HepG2 (cell line): ENCODE data around the gene ABHD6. TPM values are rescaled to one million over a fixed set of nuclear protein-coding genes. Genes with fewer than 3 reads are reported as not detected.

Experiments used
- ATAC-seq: fragments of 200-7000 bp; cut with Tn5 transposase; 3 replicates; pipeline ENCODE4 v1.9.1; 2020; ENCODE audit warnings: mild to moderate bottlenecking, moderate library complexity
- BruUV-seq: library from RNA; stranded (reverse); fragments of 400-500 nt; replicated peaks from 2 replicates; lab custom pipeline; 2021; lab: Mats Ljungman, UMichigan
- CTCF ChIA-PET: fragments of 300-600 bp; formaldehyde crosslinking; extraction: SDS; loops from one replicate; lab custom pipeline; 2021; ENCODE audit warnings: low total read pairs, inconsistent platforms, low intra/inter-chr PET ratio; lab: Yijun Ruan, JAX
- POLR2A ChIA-PET: fragments of 350-600 bp; sonication (Branson Sonifier 250); formaldehyde crosslinking; loops from one replicate; lab custom pipeline; 2020; ENCODE audit warnings: antibody characterized with exemption, inconsistent platforms; lab: Yijun Ruan, JAX
- DNase-seq: peaks from one replicate; pipeline ENCODE4 v3.0.0-alpha.2; 2015; ENCODE audit warnings: low spot score
- FAIRE-seq: peaks from 3 replicates; lab custom pipeline; 2011; peaks lifted over from hg19 to GRCh38; lab: Jason Lieb, UNC
- H2AFZ ChIP-seq: one replicate; pipeline ENCODE4 v1.6.1; 2011; ENCODE audit warnings: low read length, inconsistent platforms
- H3K27ac ChIP-seq: fragments of 300-600 bp; 3 replicates; pipeline ENCODE4 v1.8.0; 2011; ENCODE audit warnings: mixed run types, mild to moderate bottlenecking, mixed read lengths, low read length, inconsistent platforms; ENCODE audit not compliant: insufficient read depth; ENCODE audit errors: extremely low read length
- H3K27me3 ChIP-seq, 2 experiments: fragments of 200-600 bp in 1 of 2; 2 replicates in 1 of 2; 3 replicates in 1 of 2; pipeline versions ENCODE4 v1.6.0 to v1.8.0; 2011; ENCODE audit warnings: low read length in 2 of 2, mild to moderate bottlenecking in 2 of 2, moderate library complexity in 2 of 2, inconsistent platforms in 1 of 2; ENCODE audit not compliant: insufficient read depth in 2 of 2, control insufficient read depth in 1 of 2
- H3K36me3 ChIP-seq, 2 experiments: fragments of 200-600 bp in 1 of 2; replicated peaks in 1 of 2; 2 replicates in 1 of 2; 3 replicates in 1 of 2; pipeline versions ENCODE4 v1.5.1 to v1.8.0; 2011; ENCODE audit warnings: low read length in 2 of 2, inconsistent platforms in 1 of 2; ENCODE audit not compliant: insufficient read depth in 2 of 2, control insufficient read depth in 1 of 2
- H3K4me1 ChIP-seq: 2 replicates; pipeline ENCODE4 v1.5.1; 2012; ENCODE audit warnings: low read length, inconsistent platforms; ENCODE audit not compliant: insufficient read depth
- H3K4me2 ChIP-seq: 2 replicates; pipeline ENCODE4 v1.6.0; 2011; ENCODE audit warnings: low read depth, low read length, inconsistent platforms
- H3K4me3 ChIP-seq, 3 experiments: fragments of 200-600 bp in 1 of 3; sonication (generic), shearing (Covaris generic) in 1 of 3; replicated peaks in 1 of 3; 2 replicates each; pipeline ENCODE4 v1.5.1; 2011 to 2016; ENCODE audit warnings: low read length in 3 of 3, inconsistent platforms in 2 of 3, low read depth in 2 of 3, mild to moderate bottlenecking in 2 of 3, control low read depth in 1 of 3, mixed read lengths in 1 of 3; ENCODE audit not compliant: insufficient read depth in 1 of 3
- H3K79me2 ChIP-seq: one replicate; pipeline ENCODE4 v1.6.1; 2011; ENCODE audit warnings: low read length, inconsistent platforms; ENCODE audit not compliant: insufficient read depth
- H3K9ac ChIP-seq: 2 replicates; pipeline ENCODE4 v1.6.0; 2011; ENCODE audit warnings: mild to moderate bottlenecking, low read depth, low read length, inconsistent platforms; ENCODE audit not compliant: insufficient read depth
- H3K9me3 ChIP-seq: 2 replicates; pipeline ENCODE4 v1.5.1; 2012; ENCODE audit warnings: mild to moderate bottlenecking, low read length
- H4K20me1 ChIP-seq: 2 replicates; pipeline ENCODE4 v1.6.0; 2011; ENCODE audit warnings: inconsistent platforms, mild to moderate bottlenecking, low read length, moderate library complexity; ENCODE audit not compliant: insufficient read depth
- HOXA5 ChIP-seq: sonication (generic); formaldehyde crosslinking; IDR thresholded peaks from 2 replicates; pipeline ENCODE4 v1.4.0; 2020; ENCODE audit warnings: missing genetic modification reagents
- PRDM10 ChIP-seq: sonication (generic); formaldehyde crosslinking; IDR thresholded peaks from 2 replicates; pipeline ENCODE4 v1.4.0; 2020; ENCODE audit warnings: low read depth, missing genetic modification reagents
- SAP130 ChIP-seq: IDR thresholded peaks from 2 replicates; pipeline ENCODE4 v1.6.1; 2016; ENCODE audit warnings: low read depth
- SATB2 ChIP-seq: sonication (generic); formaldehyde crosslinking; IDR thresholded peaks from 2 replicates; pipeline ENCODE4 v1.5.0; 2020; ENCODE audit warnings: missing genetic modification reagents
- SIN3A ChIP-seq: IDR thresholded peaks from 2 replicates; pipeline ENCODE4 v1.6.1; 2011; ENCODE audit warnings: low read depth, mild to moderate bottlenecking, control low read depth, low read length, borderline replicate concordance
- SOX13 ChIP-seq, 3 experiments: fragments of 450-650 bp in 1 of 3; sonication (generic) in 1 of 3; formaldehyde crosslinking in 1 of 3; IDR thresholded peaks in 2 of 3; conservative IDR thresholded peaks in 1 of 3; 2 replicates each; pipeline versions ENCODE4 v1.5.0 to v1.6.1; 2016 to 2020; ENCODE audit warnings: antibody characterized with exemption in 1 of 3, mild to moderate bottlenecking in 1 of 3, missing compliant biosample characterization in 1 of 3, missing genetic modification reagents in 1 of 3, moderate library complexity in 1 of 3
- XBP1 ChIP-seq: sonication (generic); formaldehyde crosslinking; IDR thresholded peaks from 2 replicates; pipeline ENCODE4 v1.5.0; 2020; ENCODE audit warnings: missing genetic modification reagents
- ZBTB1 ChIP-seq: sonication (generic); formaldehyde crosslinking; IDR thresholded peaks from 2 replicates; pipeline ENCODE4 v1.4.0; 2020; ENCODE audit warnings: missing genetic modification reagents, borderline replicate concordance
- ZFP37 ChIP-seq: sonication (generic); formaldehyde crosslinking; IDR thresholded peaks from 2 replicates; pipeline ENCODE4 v1.4.0; 2020; ENCODE audit warnings: missing genetic modification reagents, borderline replicate concordance
- ZNF280B ChIP-seq: sonication (generic); formaldehyde crosslinking; IDR thresholded peaks from 2 replicates; pipeline ENCODE4 v1.5.0; 2020; ENCODE audit warnings: missing genetic modification reagents, mild to moderate bottlenecking, borderline replicate concordance
- ZNF350 ChIP-seq: sonication (generic); formaldehyde crosslinking; IDR thresholded peaks from 2 replicates; pipeline ENCODE4 v1.4.0; 2020; ENCODE audit warnings: mild to moderate bottlenecking, low read depth, missing genetic modification reagents, borderline replicate concordance
- ZNF652 ChIP-seq: IDR thresholded peaks from 2 replicates; pipeline ENCODE4 v1.6.1; 2016; ENCODE audit warnings: low read depth, borderline replicate concordance
- ZNF720 ChIP-seq: sonication (generic); formaldehyde crosslinking; IDR thresholded peaks from 2 replicates; pipeline ENCODE4 v1.4.0; 2020; ENCODE audit warnings: missing genetic modification reagents
- ZSCAN21 ChIP-seq: sonication (generic); formaldehyde crosslinking; IDR thresholded peaks from 2 replicates; pipeline ENCODE4 v1.8.0; 2022; ENCODE audit warnings: mild to moderate bottlenecking, missing genetic modification reagents, moderate library complexity, borderline replicate concordance
- WGBS: methylation state at CpG from one replicate; pipeline ENCODE4 v1.1.6; 2017; ENCODE audit warnings: low lambda C conversion rate; 5-methylcytosine and 5-hydroxymethylcytosine counted together
- in situ Hi-C: cut with HindIII; loops from 2 replicates; pipeline ENCODE4 v1.10.0; 2017; ENCODE audit warnings: low pct_unique_long_range_greater_than_20kb; ENCODE audit not compliant: extremely low pct_ligation_motif_present
- intact Hi-C: fragments of 100-400 bp; cut with micrococcal nuclease; formaldehyde crosslinking; loops from one replicate; pipeline ENCODE4 v1.10.0; 2022; ENCODE audit not compliant: unreplicated experiment
- polyA plus RNA-seq, 8 experiments: library from polyadenylated mRNA; depleted of rRNA in 3 of 8; stranded (reverse) in 7 of 8; unstranded in 1 of 8; fragments of >200 nt; fragmentation: Illumina TruSeq in 4 of 8; extraction: Trizol in 4 of 8; gene quantifications; 2 replicates each; pipeline versions ENCODE4 v1.2.1 to v1.2.3, GENCODE V29; 2011 to 2016; ENCODE audit warnings: low read depth in 4 of 8, missing spikeins in 1 of 8, mixed read lengths in 1 of 8; ENCODE audit not compliant: insufficient read depth in 1 of 8
- total RNA-seq, 5 experiments: library from RNA; depleted of rRNA; stranded (reverse); fragments of >200 nt; fragmentation: Illumina TruSeq; extraction: Trizol; gene quantifications; 2 replicates each; pipeline ENCODE4 v1.2.3, GENCODE V29; 2016; ENCODE audit warnings: low read depth in 1 of 5

The ABHD6 gene
- total and polyA plus RNA-seq, 2 of the 13 experiments (the other 11 are each of a cell fraction or from before 2014, with no cell fraction given) = 9.0 to 17.2 TPM

- TF ChIP-seq ZNF280B (no peak), ZSCAN21 (CRISPR knock-in tag) (0 out of 2 replicates have a peak, but pooled peaks have one; percentile 14), PRDM10 (CRISPR knock-in tag) (no peak), ZNF350 (CRISPR knock-in tag) (no peak)
These were observed 95.8 kb downstream of the ABHD6 start (continued) for GRCh38 chr3:58333206-58334012.

- Histone ChIP-seq H3K27ac (peak overlapping the region; percentile 49), H3K9me3 (no peaks in the 10 kb centered on the region), H3K27me3 (no peaks in the 10 kb centered on the region; a peak in 1 of 5 replicates), H3K4me2 (peak overlapping the region; percentile 76), H3K36me3 (no peaks in the 10 kb centered on the region), H3K79me2 (peaks cover 9% of the 10 kb centered on the region), H3K9ac (peak overlapping the region; percentile 75; the same call in 1 of the 2 replicates), H2AFZ (no peak overlapping the region), H4K20me1 (no peaks in the 10 kb centered on the region), H3K4me3 (peak overlapping the region; percentile 82 to 96 (median 91)), H3K4me1 (peaks cover 40% of the 10 kb centered on the region)
- DNase-seq (peak; percentile 70), ATAC-seq (peak; percentile 33; the same call in 2 of the 3 replicates), FAIRE-seq (peak; percentile 26)
- intact Hi-C loops (loop anchor here (10.0 kb wide), 1 partner anchor 201 kb away; the partner anchor contains the start of gene ACOX2), in situ Hi-C loops (no loop called here)
- BruUV-seq = no TSS peak
- WGBS = 12% methylated on average over 4 of the region's 4 CpGs
- CTCF ChIA-PET = interaction anchor here (1.1 kb wide), 1 partner anchor 81 kb away, joined by 3 read pairs; no protein-coding TSS in a partner anchor
- POLR2A ChIA-PET = interaction anchor here (1.0 to 2.1 kb wide), 3 partner anchors 9 to 27 kb away, joined by 4 to 15 read pairs (median 10); partner anchors contain the start of genes HTD2 and RPP14
- no peak for TF ChIP-seq HOXA5
- no peak for TF ChIP-seq SATB2
- TF ChIP-seq SAP130 (CRISPR knock-in tag) = peak; percentile 62
- TF ChIP-seq SIN3A = no peak
- TF ChIP-seq SOX13 (IDR thresholded peaks at IDR 0.05) = no peak
- peak in 1 of 2 experiments; percentile 66; a peak in 2 of 4 replicates for TF ChIP-seq SOX13 (CRISPR knock-in tag; conservative IDR thresholded peaks at IDR 0.05 in 1 of 2, IDR thresholded peaks at IDR 0.05 in 1 of 2)
- no peak for TF ChIP-seq ZNF652 (CRISPR knock-in tag)
- TF ChIP-seq ZFP37 (CRISPR knock-in tag) = no peak
- no peak for TF ChIP-seq ZBTB1 (CRISPR knock-in tag)
- TF ChIP-seq ZNF720 (CRISPR knock-in tag) = no peak
- TF ChIP-seq XBP1 = no peak
These were observed 96.4 kb downstream of the ABHD6 start for GRCh38 chr3:58334013-58334321.
